HepG2 (cell line): ENCODE data around the gene GKN1. TPM values are rescaled to one million over a fixed set of nuclear protein-coding genes. Genes with fewer than 3 reads are reported as not detected.

Experiments
- ATAC-seq: fragments of 200-7000 bp; cut with Tn5 transposase; 3 replicates; pipeline ENCODE4 v1.9.1; 2020; ENCODE audit warnings: mild to moderate bottlenecking, moderate library complexity
- BruUV-seq: library from RNA; stranded (reverse); fragments of 400-500 nt; replicated peaks from 2 replicates; lab custom pipeline; 2021; lab: Mats Ljungman, UMichigan
- CTCF ChIA-PET: fragments of 300-600 bp; formaldehyde crosslinking; extraction: SDS; loops from one replicate; lab custom pipeline; 2021; ENCODE audit warnings: low total read pairs, inconsistent platforms, low intra/inter-chr PET ratio; lab: Yijun Ruan, JAX
- POLR2A ChIA-PET: fragments of 350-600 bp; sonication (Branson Sonifier 250); formaldehyde crosslinking; loops from one replicate; lab custom pipeline; 2020; ENCODE audit warnings: antibody characterized with exemption, inconsistent platforms; lab: Yijun Ruan, JAX
- DNase-seq: peaks from one replicate; pipeline ENCODE4 v3.0.0-alpha.2; 2015; ENCODE audit warnings: low spot score
- FAIRE-seq: peaks from 3 replicates; lab custom pipeline; 2011; peaks lifted over from hg19 to GRCh38; lab: Jason Lieb, UNC
- H2AFZ ChIP-seq: one replicate; pipeline ENCODE4 v1.6.1; 2011; ENCODE audit warnings: low read length, inconsistent platforms
- H3K27ac ChIP-seq: fragments of 300-600 bp; 3 replicates; pipeline ENCODE4 v1.8.0; 2011; ENCODE audit warnings: mixed run types, mild to moderate bottlenecking, mixed read lengths, low read length, inconsistent platforms; ENCODE audit not compliant: insufficient read depth; ENCODE audit errors: extremely low read length
- H3K27me3 ChIP-seq, 2 experiments: fragments of 200-600 bp in 1 of 2; 2 replicates in 1 of 2; 3 replicates in 1 of 2; pipeline versions ENCODE4 v1.6.0 to v1.8.0; 2011; ENCODE audit warnings: low read length in 2 of 2, mild to moderate bottlenecking in 2 of 2, moderate library complexity in 2 of 2, inconsistent platforms in 1 of 2; ENCODE audit not compliant: insufficient read depth in 2 of 2, control insufficient read depth in 1 of 2
- H3K36me3 ChIP-seq, 2 experiments: fragments of 200-600 bp in 1 of 2; replicated peaks in 1 of 2; 2 replicates in 1 of 2; 3 replicates in 1 of 2; pipeline versions ENCODE4 v1.5.1 to v1.8.0; 2011; ENCODE audit warnings: low read length in 2 of 2, inconsistent platforms in 1 of 2; ENCODE audit not compliant: insufficient read depth in 2 of 2, control insufficient read depth in 1 of 2
- H3K4me1 ChIP-seq: 2 replicates; pipeline ENCODE4 v1.5.1; 2012; ENCODE audit warnings: low read length, inconsistent platforms; ENCODE audit not compliant: insufficient read depth
- H3K4me2 ChIP-seq: 2 replicates; pipeline ENCODE4 v1.6.0; 2011; ENCODE audit warnings: low read depth, low read length, inconsistent platforms
- H3K4me3 ChIP-seq, 3 experiments: fragments of 200-600 bp in 1 of 3; sonication (generic), shearing (Covaris generic) in 1 of 3; replicated peaks in 1 of 3; 2 replicates each; pipeline ENCODE4 v1.5.1; 2011 to 2016; ENCODE audit warnings: low read length in 3 of 3, inconsistent platforms in 2 of 3, low read depth in 2 of 3, mild to moderate bottlenecking in 2 of 3, control low read depth in 1 of 3, mixed read lengths in 1 of 3; ENCODE audit not compliant: insufficient read depth in 1 of 3
- H3K79me2 ChIP-seq: one replicate; pipeline ENCODE4 v1.6.1; 2011; ENCODE audit warnings: low read length, inconsistent platforms; ENCODE audit not compliant: insufficient read depth
- H3K9ac ChIP-seq: 2 replicates; pipeline ENCODE4 v1.6.0; 2011; ENCODE audit warnings: mild to moderate bottlenecking, low read depth, low read length, inconsistent platforms; ENCODE audit not compliant: insufficient read depth
- H3K9me3 ChIP-seq: 2 replicates; pipeline ENCODE4 v1.5.1; 2012; ENCODE audit warnings: mild to moderate bottlenecking, low read length
- H4K20me1 ChIP-seq: 2 replicates; pipeline ENCODE4 v1.6.0; 2011; ENCODE audit warnings: inconsistent platforms, mild to moderate bottlenecking, low read length, moderate library complexity; ENCODE audit not compliant: insufficient read depth
- CBX2 ChIP-seq, 2 experiments: fragments of 200-600 bp in 1 of 2; sonication (generic); formaldehyde crosslinking in 1 of 2; IDR thresholded peaks; 2 replicates each; pipeline versions ENCODE4 v1.7.0 to v1.8.1; 2018 to 2022; ENCODE audit warnings: low read depth in 2 of 2, low read length in 1 of 2, mild to moderate bottlenecking in 1 of 2, missing genetic modification reagents in 1 of 2
- DPF2 ChIP-seq: sonication (generic); formaldehyde crosslinking; IDR thresholded peaks from 2 replicates; pipeline ENCODE4 v1.4.0; 2020; ENCODE audit warnings: mild to moderate bottlenecking, low read depth, missing genetic modification reagents, borderline replicate concordance
- GMEB1 ChIP-seq: sonication (generic); formaldehyde crosslinking; IDR thresholded peaks from 2 replicates; pipeline ENCODE4 v1.5.1; 2020; ENCODE audit warnings: missing genetic modification reagents, mild to moderate bottlenecking, borderline replicate concordance
- MAF1 ChIP-seq: sonication (generic); formaldehyde crosslinking; IDR thresholded peaks from 2 replicates; pipeline ENCODE4 v1.5.0; 2020; ENCODE audit warnings: missing genetic modification reagents, borderline replicate concordance
- RELA ChIP-seq: sonication (generic); formaldehyde crosslinking; IDR thresholded peaks from 2 replicates; pipeline ENCODE4 v1.4.0; 2020; ENCODE audit warnings: missing genetic modification reagents
- ZNF224 ChIP-seq: sonication (generic); formaldehyde crosslinking; IDR thresholded peaks from 2 replicates; pipeline ENCODE4 v1.5.0; 2020; ENCODE audit warnings: mild to moderate bottlenecking, missing genetic modification reagents
- ZNF83 ChIP-seq: sonication (generic); formaldehyde crosslinking; IDR thresholded peaks from 2 replicates; pipeline ENCODE4 v1.4.0; 2020; ENCODE audit warnings: missing genetic modification reagents, mild to moderate bottlenecking, borderline replicate concordance
- ZNF883 ChIP-seq: sonication (generic); formaldehyde crosslinking; IDR thresholded peaks from 2 replicates; pipeline ENCODE4 v1.5.1; 2020; ENCODE audit warnings: mild to moderate bottlenecking, missing genetic modification reagents; ENCODE audit errors: not compliant biosample characterization
- WGBS: methylation state at CpG from one replicate; pipeline ENCODE4 v1.1.6; 2017; ENCODE audit warnings: low lambda C conversion rate; 5-methylcytosine and 5-hydroxymethylcytosine counted together
- in situ Hi-C: cut with HindIII; loops from 2 replicates; pipeline ENCODE4 v1.10.0; 2017; ENCODE audit warnings: low pct_unique_long_range_greater_than_20kb; ENCODE audit not compliant: extremely low pct_ligation_motif_present
- intact Hi-C: fragments of 100-400 bp; cut with micrococcal nuclease; formaldehyde crosslinking; loops from one replicate; pipeline ENCODE4 v1.10.0; 2022; ENCODE audit not compliant: unreplicated experiment
- polyA plus RNA-seq, 8 experiments: library from polyadenylated mRNA; depleted of rRNA in 3 of 8; stranded (reverse) in 7 of 8; unstranded in 1 of 8; fragments of >200 nt; fragmentation: Illumina TruSeq in 4 of 8; extraction: Trizol in 4 of 8; gene quantifications; 2 replicates each; pipeline versions ENCODE4 v1.2.1 to v1.2.3, GENCODE V29; 2011 to 2016; ENCODE audit warnings: low read depth in 4 of 8, missing spikeins in 1 of 8, mixed read lengths in 1 of 8; ENCODE audit not compliant: insufficient read depth in 1 of 8
- total RNA-seq, 5 experiments: library from RNA; depleted of rRNA; stranded (reverse); fragments of >200 nt; fragmentation: Illumina TruSeq; extraction: Trizol; gene quantifications; 2 replicates each; pipeline ENCODE4 v1.2.3, GENCODE V29; 2016; ENCODE audit warnings: low read depth in 1 of 5
- TF ChIP-seq, protein P1 (sequence below): sonication (generic); formaldehyde crosslinking; IDR thresholded peaks from 2 replicates; pipeline ENCODE4 v1.5.1; 2020; ENCODE audit warnings: mild to moderate bottlenecking, missing genetic modification reagents, moderate library complexity

The GKN1 gene
- total and polyA plus RNA-seq, 2 of the 13 experiments (the other 11 are each of a cell fraction or from before 2014, with no cell fraction given): not detected

DNA sequence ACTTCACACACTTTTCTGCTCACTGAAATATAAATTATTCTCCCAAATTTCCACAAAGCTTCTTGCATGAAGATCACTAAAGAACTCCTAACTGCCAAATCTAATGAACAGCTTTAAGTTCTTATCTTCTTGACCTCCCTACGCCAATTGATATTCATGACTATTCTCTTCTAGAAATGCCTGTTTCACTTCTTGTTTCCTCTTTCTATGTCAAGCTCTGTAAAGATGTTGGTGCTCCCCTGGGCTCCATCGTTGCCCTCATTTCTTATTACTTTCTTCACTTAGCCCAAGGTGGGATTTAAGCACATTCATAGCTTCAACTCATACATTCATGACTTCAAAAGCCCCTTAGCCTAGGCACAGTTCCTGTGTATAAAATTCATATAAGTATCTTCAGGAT lies 29.3 kb downstream of the GKN1 start:
- H3K36me3 ChIP-seq: no peaks in the 10 kb centered on the region
- H3K27ac ChIP-seq: no peak overlapping the region
- TF ChIP-seq GMEB1 (CRISPR knock-in tag): no peak
- TF ChIP-seq ZNF83 (CRISPR knock-in tag): no peak
- TF ChIP-seq ZNF883: no peak
- TF ChIP-seq ZNF224 (CRISPR knock-in tag): no peak
- no peak for TF ChIP-seq CBX2 (IDR thresholded peaks at IDR 0.05; ENCODE audit: low read depth, low read length)
- no peak for TF ChIP-seq CBX2 (CRISPR knock-in tag; IDR thresholded peaks at IDR 0.05; ENCODE audit: low read depth)
- no peak for TF ChIP-seq DPF2 (CRISPR knock-in tag)
- no peaks in the 10 kb centered on the region for H4K20me1 ChIP-seq
- ATAC-seq (no peak), DNase-seq (no peak), FAIRE-seq (no peak)
- no peak overlapping the region for H3K4me3 ChIP-seq
- intact Hi-C loops: no loop called here
- no peaks in the 10 kb centered on the region for H3K4me1 ChIP-seq
- 15% methylated on average over 2 of the region's 2 CpGs for WGBS
- no peaks in the 10 kb centered on the region for H3K79me2 ChIP-seq
- no peak overlapping the region for H3K4me2 ChIP-seq
- H3K9ac ChIP-seq: no peak overlapping the region
- peaks cover 17% of the 10 kb centered on the region for H3K9me3 ChIP-seq
- in situ Hi-C loops: no loop called here
- no peak overlapping the region for H2AFZ ChIP-seq
- BruUV-seq: no TSS peak
- H3K27me3 ChIP-seq: peaks cover 1 to 3% of the 10 kb centered on the region in 2 experiments; a peak in 2 of 5 replicates
- ChIA-PET CTCF (no interaction called here), POLR2A (no interaction called here)

DNA sequence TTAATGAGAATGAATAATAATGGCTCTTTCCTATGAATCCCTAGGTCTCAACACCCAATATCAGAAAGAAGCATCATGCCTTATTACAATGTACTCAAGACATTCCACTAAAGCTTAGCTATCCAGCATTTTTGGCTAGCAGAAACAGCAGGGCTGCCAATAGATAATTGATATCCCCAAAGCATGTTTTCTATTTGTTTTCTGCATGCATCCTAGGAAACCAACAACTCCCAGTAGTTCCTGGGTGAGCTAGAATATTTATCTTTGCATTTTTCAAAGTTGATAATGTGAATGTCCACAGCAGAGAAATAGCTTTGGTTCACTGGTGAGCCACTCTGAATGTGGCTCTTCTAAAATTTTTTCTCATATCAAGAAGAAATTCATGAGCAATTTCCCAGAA lies 32.7 kb downstream of the GKN1 start:
- ChIA-PET CTCF (no interaction called here), POLR2A (no interaction called here)
- no peak overlapping the region for H3K4me2 ChIP-seq
- peaks cover 4% of the 10 kb centered on the region; the same call in 1 of the 2 replicates for H3K4me1 ChIP-seq
- no peaks in the 10 kb centered on the region for H3K79me2 ChIP-seq
- BruUV-seq: no TSS peak
- peaks cover 6% of the 10 kb centered on the region for H3K9me3 ChIP-seq
- FAIRE-seq (no peak), DNase-seq (no peak), ATAC-seq (no peak)
- in situ Hi-C loops: no loop called here
- intact Hi-C loops: no loop called here
- no peaks in the 10 kb centered on the region for H3K36me3 ChIP-seq
- H3K27ac ChIP-seq: no peak overlapping the region
- no peak overlapping the region for H2AFZ ChIP-seq
- no peak overlapping the region for H3K9ac ChIP-seq
- peaks cover 1 to 10% of the 10 kb centered on the region in 2 experiments; a peak in 3 of 5 replicates for H3K27me3 ChIP-seq
- H3K4me3 ChIP-seq: no peak overlapping the region
- no peaks in the 10 kb centered on the region for H4K20me1 ChIP-seq
- TF ChIP-seq MAF1 (CRISPR knock-in tag): no peak
- TF ChIP-seq, protein P1, sequence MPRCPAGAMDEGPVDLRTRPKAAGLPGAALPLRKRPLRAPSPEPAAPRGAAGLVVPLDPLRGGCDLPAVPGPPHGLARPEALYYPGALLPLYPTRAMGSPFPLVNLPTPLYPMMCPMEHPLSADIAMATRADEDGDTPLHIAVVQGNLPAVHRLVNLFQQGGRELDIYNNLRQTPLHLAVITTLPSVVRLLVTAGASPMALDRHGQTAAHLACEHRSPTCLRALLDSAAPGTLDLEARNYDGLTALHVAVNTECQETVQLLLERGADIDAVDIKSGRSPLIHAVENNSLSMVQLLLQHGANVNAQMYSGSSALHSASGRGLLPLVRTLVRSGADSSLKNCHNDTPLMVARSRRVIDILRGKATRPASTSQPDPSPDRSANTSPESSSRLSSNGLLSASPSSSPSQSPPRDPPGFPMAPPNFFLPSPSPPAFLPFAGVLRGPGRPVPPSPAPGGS (CRISPR knock-in tag): no peak
- no peak for TF ChIP-seq RELA
